ES-I3 (cell line): ENCODE results near the gene CATSPERD.

Experiments used
- H3K36me3 ChIP-seq: 2 replicates; pipeline ENCODE4 v1.6.1; 2013; ENCODE audit warnings: mild to moderate bottlenecking, low read length, control low read depth, moderate library complexity; ENCODE audit not compliant: insufficient read depth
- H3K4me1 ChIP-seq: 2 replicates; pipeline ENCODE4 v1.6.1; 2013; ENCODE audit warnings: mild to moderate bottlenecking, control low read depth, low read length; ENCODE audit not compliant: insufficient read depth
- H3K9ac ChIP-seq: 2 replicates; pipeline ENCODE4 v1.6.1; 2013; ENCODE audit warnings: low read depth, mild to moderate bottlenecking, low read length, moderate library complexity
- H3K9me3 ChIP-seq: 2 replicates; pipeline ENCODE4 v1.6.1; 2013; ENCODE audit warnings: mild to moderate bottlenecking, low read length, moderate library complexity; ENCODE audit not compliant: control insufficient read depth, insufficient read depth

The CATSPERD gene

DNA sequence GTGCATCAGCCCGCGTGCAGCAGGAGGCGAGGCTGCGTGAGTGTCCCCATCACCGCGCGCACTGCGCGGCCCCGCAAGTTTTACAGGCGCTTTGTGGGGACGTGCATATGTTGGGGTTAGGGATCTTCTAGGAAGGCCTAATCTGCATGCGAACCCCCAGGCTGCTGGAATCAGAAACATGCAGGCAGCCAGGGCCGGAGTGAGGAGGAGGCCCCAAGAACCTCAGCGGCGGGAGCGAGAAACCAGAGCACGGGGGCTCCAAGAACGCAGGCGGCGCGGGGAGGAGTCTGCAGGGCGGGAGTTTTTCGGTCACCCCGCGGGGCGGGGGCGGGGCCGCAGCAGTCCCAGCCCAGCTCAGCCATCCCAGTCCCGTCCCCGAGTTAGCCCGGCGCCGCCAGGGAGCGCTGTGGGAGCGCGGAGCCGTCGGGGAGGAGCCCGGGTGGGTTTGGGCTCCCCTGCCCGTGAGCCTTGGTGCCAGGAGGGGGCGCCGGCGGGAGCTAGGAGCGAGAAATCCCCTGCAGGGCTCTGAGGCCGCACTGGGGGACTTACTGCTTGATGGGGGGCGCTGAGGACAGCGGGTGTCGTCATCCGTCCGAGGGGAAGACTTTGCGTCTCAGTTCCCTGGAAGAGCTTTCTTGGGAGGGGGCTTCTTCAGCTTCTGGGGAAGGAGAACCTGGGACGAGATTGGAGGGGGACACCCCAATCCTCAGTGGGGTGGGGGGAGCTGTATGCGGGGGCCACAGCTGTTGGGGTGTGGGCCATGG is 83.5 kb downstream of the CATSPERD start:
- H3K9ac ChIP-seq, result peak overlapping the region; percentile 50; the same call in 1 of the 2 replicates
- peaks cover 5% of the 10 kb centered on the region; the same call in 1 of the 2 replicates for H3K4me1 ChIP-seq
- H3K9me3 ChIP-seq, result 0 out of 2 replicates have a peak, but pooled peaks cover 4% of the 10 kb centered on the region

DNA sequence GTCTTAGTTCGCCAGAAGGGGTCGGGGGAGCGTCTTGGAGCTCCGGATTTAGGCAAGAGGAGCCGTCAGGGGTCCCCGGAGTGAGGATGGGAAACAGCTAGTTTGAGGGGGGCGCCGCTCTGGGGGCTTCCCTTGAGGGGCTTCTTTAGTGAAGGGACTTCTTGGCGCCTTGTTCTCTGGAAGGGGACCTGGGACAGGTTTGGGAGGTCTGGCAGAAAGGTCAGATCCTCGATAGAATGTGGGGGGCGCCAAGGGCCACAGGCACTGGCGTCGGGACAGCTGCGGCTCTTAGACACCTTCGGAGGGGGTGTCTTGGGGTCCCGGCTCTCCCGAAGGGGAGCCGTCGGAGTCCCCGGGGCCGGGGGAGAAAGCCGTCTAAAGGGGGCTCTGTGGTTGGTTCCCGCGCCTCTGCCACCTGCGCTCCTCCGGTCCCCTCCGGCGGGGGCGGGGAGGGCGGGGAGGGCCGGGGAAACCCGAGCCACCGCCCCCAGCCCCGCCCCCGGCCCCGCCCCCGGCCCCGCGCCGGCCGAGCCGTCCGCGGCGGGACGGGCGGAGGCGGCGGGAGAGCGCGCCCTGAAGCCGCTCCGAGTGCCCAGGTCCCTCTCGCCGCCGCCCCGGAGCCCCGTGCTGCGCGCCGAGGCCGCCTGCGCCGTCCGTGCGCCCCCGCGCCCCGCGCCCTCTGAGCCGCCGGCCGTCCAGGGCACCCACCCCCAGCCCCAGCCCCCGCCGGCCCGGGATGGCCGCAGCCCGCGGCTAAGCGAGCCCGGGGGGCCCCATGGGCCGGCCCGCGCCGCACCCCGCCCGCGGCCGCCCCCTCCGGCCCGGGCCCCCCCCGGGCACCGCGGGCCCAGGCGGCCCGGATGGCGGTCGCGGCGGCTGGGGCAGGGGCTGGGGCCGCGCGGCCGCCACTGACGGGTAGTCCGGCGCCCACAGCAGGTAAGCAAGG is 84.4 kb downstream of the CATSPERD start, which contains the start of gene NRTN:
NRTN (plus strand) TSS at position 552 of the 946 bp plus-strand sequence. CDS start 19,099 bp downstream, outside the sequence.
- Histone ChIP-seq H3K9me3 (0 out of 2 replicates have a peak, but pooled peaks cover 4% of the 10 kb centered on the region), H3K36me3 (no peaks in the 10 kb centered on the region), H3K9ac (peak within 1 kb of the TSS; percentile 65; the same call in 1 of the 2 replicates), H3K4me1 (peaks cover 5% of the 10 kb centered on the region; the same call in 1 of the 2 replicates)

More for the DNA sequence above, 83.5 kb downstream of the CATSPERD start:
- H3K36me3 ChIP-seq, result no peaks in the 10 kb centered on the region

DNA sequence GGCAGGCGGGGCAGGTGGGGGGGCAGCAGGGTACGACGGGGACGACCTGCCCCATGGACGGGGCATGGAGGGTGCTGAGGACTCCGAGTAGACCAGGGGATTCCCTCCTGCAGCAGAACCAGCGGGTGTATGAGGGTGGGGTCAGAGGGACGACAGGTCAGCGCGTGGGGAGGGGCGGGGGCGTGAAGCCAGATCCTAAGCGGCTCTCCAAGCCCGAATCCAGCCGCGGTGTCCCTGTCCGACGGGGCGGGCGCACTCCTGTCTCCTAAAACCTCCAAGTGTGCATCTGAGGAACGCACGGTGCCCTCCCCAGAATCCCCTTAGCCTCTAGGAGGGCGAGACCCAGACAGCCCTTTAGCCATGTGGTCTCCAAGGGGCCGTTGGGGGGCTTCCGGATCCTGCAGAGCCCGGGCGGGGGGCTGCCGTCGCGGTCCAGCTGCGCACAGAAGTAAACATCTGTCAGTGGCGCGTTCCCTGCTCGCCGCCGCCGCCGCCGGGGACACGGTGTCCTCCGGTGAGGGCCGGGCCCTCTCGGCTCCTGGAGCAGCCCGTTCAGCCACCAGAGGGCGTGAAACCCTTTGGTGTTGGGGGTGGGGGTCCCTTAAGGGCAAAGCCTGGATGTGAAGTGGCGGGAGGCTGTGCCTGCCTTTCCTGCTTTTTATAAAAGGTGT is 85.2 kb downstream of the CATSPERD start:
- H3K36me3 ChIP-seq, result no peaks in the 10 kb centered on the region

DNA sequence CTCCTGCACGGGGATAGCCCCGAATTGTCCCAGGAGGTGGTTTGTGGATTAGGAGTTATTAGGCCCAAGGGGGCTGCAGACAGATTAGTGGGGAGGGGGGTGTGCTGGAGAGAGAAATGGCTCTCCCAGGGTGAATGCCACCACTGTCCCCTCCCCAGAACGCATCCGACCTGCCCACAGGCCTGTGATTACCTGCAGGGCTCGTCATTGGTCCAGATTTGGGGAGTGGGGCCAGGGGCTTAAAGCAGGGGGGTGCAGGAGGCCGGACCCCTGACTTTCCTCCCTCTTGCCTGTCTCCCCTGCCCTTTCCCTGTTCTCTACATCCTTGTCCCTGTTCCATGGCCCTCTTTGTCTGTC is 85.7 kb downstream of the CATSPERD start:
- H3K9ac ChIP-seq, result peak overlapping the region; percentile 65; the same call in 1 of the 2 replicates
- no peaks in the 10 kb centered on the region for H3K36me3 ChIP-seq

More for the DNA sequence above, 85.2 kb downstream of the CATSPERD start:
- H3K9ac ChIP-seq, result peak overlapping the region; percentile 65; the same call in 1 of the 2 replicates
- 0 out of 2 replicates have a peak, but pooled peaks cover 4% of the 10 kb centered on the region for H3K9me3 ChIP-seq
- H3K4me1 ChIP-seq, result peaks cover 5% of the 10 kb centered on the region; the same call in 1 of the 2 replicates

DNA sequence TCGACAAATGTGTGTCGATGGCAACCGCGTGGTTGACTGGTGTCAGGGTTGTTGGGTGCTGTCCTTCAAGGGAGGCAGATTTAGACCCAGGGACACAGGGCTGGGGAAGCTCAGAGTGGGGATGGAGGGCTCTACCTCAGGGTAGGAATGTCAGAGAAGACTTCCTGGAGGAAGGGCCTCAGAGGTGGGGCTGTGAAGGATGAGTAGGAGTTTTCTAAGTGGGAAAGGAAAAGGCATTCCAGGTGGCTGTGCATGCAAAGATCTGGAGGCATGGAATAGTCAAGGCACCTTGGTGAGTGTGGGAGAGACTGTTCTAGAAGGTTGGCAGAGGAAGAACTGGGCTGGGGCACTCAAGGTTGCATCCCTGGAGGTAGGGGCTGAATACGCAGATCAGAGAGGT is 86.5 kb downstream of the CATSPERD start:
- Histone ChIP-seq H3K4me1 (peaks cover 5% of the 10 kb centered on the region; the same call in 1 of the 2 replicates), H3K9ac (no peak overlapping the region), H3K9me3 (0 out of 2 replicates have a peak, but pooled peaks cover 4% of the 10 kb centered on the region), H3K36me3 (no peaks in the 10 kb centered on the region)

More for the DNA sequence above, 85.7 kb downstream of the CATSPERD start:
- peaks cover 5% of the 10 kb centered on the region; the same call in 1 of the 2 replicates for H3K4me1 ChIP-seq
- H3K9me3 ChIP-seq, result 0 out of 2 replicates have a peak, but pooled peaks cover 4% of the 10 kb centered on the region

DNA sequence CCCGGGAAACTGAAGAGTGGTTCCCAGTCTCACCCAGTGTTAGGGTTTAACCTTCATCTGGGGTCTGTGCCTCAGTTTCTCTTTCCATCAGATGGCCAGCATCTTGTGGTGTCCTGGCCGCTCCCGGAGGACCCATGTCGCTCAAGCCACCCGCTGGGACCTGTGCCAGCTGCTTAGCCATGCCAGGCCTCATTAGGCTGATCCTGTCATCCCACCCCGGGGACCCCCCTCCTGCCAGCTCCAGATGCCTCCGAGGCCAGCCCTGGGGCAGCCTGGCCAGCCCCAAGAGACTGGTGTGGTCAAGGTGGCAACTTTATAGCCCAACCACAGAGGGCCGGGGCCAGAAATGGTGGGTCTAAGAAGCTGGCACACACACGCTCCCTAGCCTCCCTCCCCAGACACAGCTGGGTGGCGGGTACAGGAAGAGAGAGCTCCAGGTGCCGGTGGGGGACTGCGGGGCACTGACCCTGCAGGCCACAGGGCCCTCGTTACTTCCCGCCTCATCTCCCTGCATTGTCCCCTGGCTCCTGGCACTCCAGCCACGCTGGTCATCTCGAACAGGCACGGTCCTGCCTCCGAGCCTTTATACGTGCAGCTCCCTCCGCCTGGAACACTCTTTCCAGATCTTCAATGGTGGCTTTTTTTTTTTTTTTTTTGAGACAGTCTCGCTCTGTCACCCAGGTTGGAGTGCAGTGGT is 87.8 kb downstream of the CATSPERD start:
- Histone ChIP-seq H3K9me3 (0 out of 2 replicates have a peak, but pooled peaks cover under 1% of the 10 kb centered on the region), H3K36me3 (no peaks in the 10 kb centered on the region), H3K9ac (no peak overlapping the region), H3K4me1 (peaks cover 5% of the 10 kb centered on the region; the same call in 1 of the 2 replicates)

DNA sequence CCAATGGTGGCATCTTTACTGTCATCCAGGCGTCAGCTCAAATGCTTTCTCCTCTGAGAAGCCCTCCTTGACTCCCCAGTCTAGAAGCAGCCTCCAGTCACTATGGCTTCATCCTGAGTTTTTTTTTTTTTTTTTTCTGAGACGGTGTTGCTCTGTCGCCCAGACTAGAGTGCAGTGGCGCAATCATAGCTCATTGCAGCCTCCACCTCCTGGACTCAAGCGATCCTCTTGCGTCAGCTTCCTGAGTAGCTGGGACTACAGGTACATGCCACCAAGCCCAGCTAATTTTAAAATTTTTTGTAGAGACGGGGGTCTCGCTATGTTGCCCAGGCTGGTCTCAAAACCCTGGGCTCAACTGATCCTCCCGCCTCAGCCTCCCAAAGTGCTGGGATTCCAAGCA is 88.6 kb downstream of the CATSPERD start:
- Histone ChIP-seq H3K36me3 (no peaks in the 10 kb centered on the region), H3K4me1 (peaks cover 5% of the 10 kb centered on the region; the same call in 1 of the 2 replicates), H3K9ac (no peak overlapping the region), H3K9me3 (no peaks in the 10 kb centered on the region)

DNA sequence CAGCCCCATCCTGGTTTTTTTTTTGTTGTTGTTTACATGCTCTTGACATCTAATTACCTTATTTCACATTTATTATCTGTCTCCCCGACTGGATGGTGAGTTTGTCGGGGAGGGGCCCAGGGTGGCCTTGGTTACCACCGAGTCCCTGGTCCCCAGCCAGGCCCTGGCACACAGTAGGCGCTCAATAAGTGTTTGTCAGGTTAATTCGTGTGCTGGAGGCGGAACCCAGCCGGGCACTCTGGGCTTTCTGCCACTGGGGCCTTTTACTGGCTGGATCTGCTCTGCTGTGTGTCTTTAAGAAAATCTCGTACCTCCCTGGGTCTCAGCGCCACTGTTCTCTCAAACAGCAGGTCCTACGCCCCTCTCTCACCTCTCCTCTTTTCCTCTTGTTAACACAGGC is 89.0 kb downstream of the CATSPERD start:
- Histone ChIP-seq H3K9ac (no peak overlapping the region), H3K36me3 (no peaks in the 10 kb centered on the region), H3K4me1 (peaks cover 5% of the 10 kb centered on the region; the same call in 1 of the 2 replicates), H3K9me3 (no peaks in the 10 kb centered on the region)

DNA sequence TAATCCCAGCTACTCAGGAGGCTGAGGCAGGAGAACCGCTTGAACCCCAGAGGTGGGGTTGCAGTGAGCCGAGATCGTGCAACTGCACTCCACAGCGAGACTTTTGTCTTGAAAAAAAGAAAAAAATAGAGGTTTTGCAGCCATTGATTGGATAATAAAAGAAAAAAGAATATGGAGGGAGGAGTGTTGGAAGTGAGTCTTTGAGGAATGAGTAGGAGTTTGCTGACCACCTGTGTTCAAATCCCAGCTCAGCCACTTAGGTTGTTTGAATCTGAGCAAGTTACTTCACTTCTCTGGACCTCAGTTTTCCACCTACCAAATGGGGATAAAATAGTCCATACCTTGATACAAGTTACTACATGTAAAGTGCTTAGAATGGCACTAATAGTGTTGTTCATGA is 90.7 kb downstream of the CATSPERD start:
- no peaks in the 10 kb centered on the region for H3K9me3 ChIP-seq
- peaks cover 5% of the 10 kb centered on the region; the same call in 1 of the 2 replicates for H3K4me1 ChIP-seq
- H3K36me3 ChIP-seq, result no peaks in the 10 kb centered on the region
- no peak overlapping the region for H3K9ac ChIP-seq

DNA sequence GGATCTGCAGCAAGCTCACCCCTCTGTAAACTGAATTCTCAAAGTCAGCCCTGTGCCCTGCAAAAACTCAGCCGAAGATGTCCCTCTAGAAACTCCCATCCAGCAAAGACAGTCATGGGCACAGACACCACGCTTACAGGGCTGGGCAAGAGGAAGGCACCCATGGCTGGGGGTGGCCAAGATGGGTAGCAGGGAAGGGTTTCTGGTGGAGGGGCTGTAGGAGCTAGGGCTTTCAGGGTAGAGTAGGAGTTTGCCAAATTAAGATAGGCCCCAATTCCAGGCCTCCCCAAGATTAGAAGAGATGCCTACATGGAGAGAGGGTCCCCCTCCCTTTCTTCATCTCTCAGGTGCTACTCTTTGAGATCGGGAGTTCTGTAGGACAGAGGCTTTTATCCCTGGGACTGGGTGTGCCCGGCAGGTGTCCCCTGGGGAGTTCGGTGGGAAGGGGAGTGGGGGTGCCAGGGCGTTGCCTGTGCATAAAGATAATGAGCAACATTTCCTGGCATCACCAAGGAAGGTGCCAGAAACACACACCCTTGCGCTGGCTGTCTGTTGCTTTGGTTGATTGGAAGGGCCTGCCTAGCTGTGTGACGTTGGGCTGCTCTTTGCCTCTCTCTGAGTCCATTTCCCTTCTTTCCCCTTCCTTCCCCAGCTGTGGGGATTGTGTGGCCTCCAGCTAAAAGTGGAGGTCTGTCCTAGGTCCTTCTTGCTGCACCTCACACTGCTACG is 93.8 kb downstream of the CATSPERD start:
- Histone ChIP-seq H3K9ac (no peak overlapping the region), H3K9me3 (no peaks in the 10 kb centered on the region), H3K36me3 (no peaks in the 10 kb centered on the region)

DNA sequence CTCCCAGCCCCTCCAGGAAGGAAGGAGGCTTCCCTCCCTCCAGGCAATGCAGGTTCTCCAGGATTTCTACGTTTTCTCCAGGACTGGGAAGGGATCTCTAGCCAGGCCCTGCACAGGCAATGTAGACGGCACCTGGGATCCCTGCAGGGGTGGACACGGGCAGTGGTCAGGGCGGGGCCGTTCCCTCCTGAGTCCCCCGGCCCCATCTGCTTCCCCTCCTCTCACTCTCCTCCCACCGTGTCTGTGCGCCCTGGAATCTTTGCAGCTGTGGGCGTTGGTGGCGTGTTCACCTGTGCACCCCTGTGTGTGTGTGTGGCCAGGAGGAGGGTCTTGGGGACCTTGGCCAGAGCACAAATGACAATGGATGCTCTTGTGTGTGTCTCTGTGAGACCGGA is 94.4 kb downstream of the CATSPERD start:
- Histone ChIP-seq H3K9ac (no peak overlapping the region), H3K36me3 (no peaks in the 10 kb centered on the region), H3K4me1 (no peaks in the 10 kb centered on the region), H3K9me3 (no peaks in the 10 kb centered on the region)

More for the DNA sequence above, 93.8 kb downstream of the CATSPERD start:
- no peaks in the 10 kb centered on the region for H3K4me1 ChIP-seq

DNA sequence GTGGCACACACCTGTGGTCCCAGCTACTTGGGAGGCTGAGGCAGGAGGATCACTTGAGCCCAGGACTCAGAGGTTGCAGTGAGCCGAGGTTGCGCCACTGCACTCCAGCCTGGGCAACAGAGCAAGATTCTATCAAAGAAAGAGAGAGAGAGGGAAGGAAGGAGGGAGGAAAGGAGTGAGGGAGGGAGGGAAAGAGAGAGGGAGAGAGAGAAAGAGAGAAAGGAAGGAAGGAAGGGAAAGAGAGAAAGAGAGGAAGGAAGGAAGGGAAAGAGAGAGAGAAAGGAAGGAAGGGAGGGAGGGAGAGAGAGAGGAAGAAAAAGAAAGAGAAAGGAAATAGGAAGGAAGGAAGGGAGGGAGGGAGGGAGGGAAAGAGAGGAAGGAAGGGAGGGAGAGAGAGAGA is 96.8 kb downstream of the CATSPERD start:
- Histone ChIP-seq H3K9ac (no peak overlapping the region), H3K9me3 (no peaks in the 10 kb centered on the region), H3K4me1 (no peaks in the 10 kb centered on the region), H3K36me3 (no peaks in the 10 kb centered on the region)

DNA sequence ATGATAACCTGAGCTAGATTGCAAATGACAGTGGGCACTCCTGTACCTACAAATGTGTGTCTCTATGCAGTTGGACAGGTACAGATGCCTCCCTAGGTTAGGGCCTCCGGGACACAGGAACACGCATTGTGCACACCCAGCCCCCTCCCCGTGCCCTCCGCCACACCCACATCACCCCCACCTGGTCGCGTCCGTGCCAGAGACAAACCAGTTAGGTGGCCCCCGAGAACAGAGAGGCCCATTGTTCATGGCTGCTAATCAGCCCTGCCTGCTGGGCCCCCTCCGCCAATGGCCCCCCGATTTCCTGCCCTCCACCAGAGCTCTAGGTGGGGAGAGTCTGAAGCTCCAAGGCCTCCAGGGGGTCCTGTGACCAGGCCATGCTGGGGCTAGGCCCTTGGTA is 98.2 kb downstream of the CATSPERD start:
- H3K9ac ChIP-seq, result no peak overlapping the region
- H3K36me3 ChIP-seq, result no peaks in the 10 kb centered on the region
- no peaks in the 10 kb centered on the region for H3K4me1 ChIP-seq
- H3K9me3 ChIP-seq, result no peaks in the 10 kb centered on the region
